RCC 7860 (cell line): ENCODE results near the gene AKNA.
A peak's percentile ranks its signal among the peaks of the same experiment; 100 is the strongest.

Source experiments
- DNase-seq: peaks from one replicate; pipeline ENCODE4 v3.0.0-alpha.2; 2015; ENCODE audit warnings: low spot score
- FAIRE-seq: peaks from 2 replicates; lab custom pipeline; 2012; peaks lifted over from hg19 to GRCh38; lab: Jason Lieb, UNC

Gene AKNA, protein sequence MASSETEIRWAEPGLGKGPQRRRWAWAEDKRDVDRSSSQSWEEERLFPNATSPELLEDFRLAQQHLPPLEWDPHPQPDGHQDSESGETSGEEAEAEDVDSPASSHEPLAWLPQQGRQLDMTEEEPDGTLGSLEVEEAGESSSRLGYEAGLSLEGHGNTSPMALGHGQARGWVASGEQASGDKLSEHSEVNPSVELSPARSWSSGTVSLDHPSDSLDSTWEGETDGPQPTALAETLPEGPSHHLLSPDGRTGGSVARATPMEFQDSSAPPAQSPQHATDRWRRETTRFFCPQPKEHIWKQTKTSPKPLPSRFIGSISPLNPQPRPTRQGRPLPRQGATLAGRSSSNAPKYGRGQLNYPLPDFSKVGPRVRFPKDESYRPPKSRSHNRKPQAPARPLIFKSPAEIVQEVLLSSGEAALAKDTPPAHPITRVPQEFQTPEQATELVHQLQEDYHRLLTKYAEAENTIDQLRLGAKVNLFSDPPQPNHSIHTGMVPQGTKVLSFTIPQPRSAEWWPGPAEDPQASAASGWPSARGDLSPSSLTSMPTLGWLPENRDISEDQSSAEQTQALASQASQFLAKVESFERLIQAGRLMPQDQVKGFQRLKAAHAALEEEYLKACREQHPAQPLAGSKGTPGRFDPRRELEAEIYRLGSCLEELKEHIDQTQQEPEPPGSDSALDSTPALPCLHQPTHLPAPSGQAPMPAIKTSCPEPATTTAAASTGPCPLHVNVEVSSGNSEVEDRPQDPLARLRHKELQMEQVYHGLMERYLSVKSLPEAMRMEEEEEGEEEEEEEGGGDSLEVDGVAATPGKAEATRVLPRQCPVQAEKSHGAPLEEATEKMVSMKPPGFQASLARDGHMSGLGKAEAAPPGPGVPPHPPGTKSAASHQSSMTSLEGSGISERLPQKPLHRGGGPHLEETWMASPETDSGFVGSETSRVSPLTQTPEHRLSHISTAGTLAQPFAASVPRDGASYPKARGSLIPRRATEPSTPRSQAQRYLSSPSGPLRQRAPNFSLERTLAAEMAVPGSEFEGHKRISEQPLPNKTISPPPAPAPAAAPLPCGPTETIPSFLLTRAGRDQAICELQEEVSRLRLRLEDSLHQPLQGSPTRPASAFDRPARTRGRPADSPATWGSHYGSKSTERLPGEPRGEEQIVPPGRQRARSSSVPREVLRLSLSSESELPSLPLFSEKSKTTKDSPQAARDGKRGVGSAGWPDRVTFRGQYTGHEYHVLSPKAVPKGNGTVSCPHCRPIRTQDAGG (N-terminal part only)

DNA sequence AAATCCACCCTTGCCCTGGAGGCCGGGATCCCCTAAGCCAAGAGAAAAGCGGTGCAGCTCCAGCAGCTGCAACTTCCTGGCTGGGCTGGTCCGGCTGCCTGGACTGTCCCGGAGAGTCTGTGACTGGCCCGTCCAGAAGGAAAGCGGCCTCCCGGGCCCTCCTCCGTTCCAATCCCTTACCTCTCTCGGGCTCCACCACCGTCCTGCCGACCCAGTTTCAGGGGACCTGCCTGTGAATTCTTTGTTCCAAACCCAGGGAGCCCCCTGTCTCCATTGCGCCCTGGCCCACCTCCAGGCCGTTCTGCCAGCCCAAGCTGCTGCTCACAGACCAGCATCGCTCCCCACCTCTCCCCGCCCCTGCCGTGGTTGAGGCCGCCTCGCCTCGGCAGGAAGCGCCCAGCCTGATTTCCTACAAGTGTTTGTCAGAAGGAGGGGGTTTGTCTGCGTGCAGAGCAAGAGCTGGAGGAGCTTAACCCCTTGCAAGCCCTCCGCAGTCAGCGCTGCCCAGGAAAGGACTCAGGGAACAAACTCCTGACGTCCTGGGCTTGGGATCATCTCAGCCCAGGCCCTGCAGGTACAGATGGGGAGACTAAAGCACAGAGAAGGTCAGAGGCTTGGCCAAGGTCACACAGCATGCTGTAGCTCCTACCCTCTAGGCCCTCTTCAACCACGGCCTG is at the start of gene AKNA:
Gene AKNA, minus strand, starts transcription at position 303 of the 677 bp plus-strand sequence. CDS start 6,649 bp downstream, outside the sequence.
- no peak for DNase-seq
- no peak for FAIRE-seq

DNA sequence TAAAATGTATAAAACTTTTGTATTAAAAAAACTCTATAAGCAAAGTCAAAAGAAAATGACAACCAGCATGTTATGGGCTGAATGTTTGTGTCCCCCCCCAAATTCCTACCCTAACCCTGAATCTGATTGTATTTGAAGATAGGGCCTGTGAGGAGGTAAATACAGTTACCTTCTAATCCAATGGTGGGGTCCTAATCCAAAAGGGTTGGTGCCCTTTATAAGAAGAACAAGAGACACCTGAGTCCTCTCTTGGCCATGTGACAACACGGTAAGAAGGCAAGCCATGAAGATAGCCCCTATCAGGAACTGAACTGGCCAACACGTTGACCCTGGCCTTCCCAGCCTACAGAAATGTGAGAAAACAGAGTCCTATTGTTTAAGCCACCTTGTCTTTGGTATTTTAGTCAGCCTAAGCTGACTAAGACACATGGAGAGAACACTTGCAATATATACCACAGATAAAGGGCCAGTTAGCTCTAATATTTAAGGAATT is 49.7 kb upstream of the AKNA start:
- DNase-seq (no peak), FAIRE-seq (no peak)

DNA sequence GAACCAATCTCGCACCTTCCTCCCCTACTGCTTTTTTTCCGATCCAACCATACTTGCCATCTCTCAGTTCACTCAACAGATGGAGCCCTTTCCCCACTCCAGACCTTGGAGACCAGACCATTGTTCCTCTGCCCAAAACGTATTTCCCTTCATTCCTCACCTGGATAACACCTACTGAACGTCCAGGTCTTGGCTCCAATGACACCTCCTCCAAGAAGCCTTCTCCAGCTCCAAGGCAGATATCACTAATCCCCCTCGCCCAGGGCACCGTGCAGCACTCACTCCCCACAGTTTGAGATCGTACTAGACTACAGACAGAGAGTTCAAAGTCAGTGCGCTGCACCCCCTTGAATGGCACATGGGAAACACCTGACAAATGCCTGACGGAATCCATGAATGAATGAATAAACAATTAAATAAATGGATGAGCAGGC is 47.1 kb upstream of the AKNA start:
- DNase-seq = peak; percentile 18

DNA sequence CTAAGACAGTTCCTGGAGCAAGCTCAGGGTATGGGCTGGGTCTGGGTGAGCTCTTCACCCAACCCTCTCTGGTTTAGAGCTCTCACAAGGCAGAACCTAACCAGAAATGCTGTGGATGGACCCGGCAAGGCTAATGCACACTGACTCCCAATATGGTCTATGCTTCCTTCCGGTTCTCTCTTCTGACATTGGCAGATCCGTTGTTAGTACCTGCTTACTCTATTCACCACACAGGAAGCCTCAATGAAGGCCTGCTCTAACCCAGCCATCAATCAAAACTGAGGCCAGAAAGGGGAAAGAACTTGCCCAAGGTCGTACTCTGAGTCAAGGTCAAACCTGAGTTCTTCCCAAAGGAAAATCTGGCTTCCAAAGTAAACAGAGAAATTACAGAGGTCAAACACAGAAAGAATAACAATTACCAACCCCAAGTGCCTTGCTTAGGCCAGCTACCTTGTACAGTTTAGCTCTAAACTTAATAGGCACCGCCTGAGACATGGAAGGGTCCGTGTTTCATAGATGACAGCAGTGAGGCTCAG is 46.0 kb upstream of the AKNA start:
- DNase-seq (no peak), FAIRE-seq (no peak)

More for the DNA sequence above, 47.1 kb upstream of the AKNA start:
- FAIRE-seq = no peak

- no peak for FAIRE-seq
Observed at GRCh38 chr9:114433086-114433485, 45.3 kb upstream of the AKNA start.

GRCh38 chr9:114432323-114433067 is 44.7 kb upstream of the AKNA start:
- DNase-seq (no peak), FAIRE-seq (no peak)

More at GRCh38 chr9:114433086-114433485, 45.3 kb upstream of the AKNA start:
- DNase-seq = no peak

- DNase-seq = no peak
- FAIRE-seq = no peak
Observed at GRCh38 chr9:114431770-114432169, 44.0 kb upstream of the AKNA start.

DNA sequence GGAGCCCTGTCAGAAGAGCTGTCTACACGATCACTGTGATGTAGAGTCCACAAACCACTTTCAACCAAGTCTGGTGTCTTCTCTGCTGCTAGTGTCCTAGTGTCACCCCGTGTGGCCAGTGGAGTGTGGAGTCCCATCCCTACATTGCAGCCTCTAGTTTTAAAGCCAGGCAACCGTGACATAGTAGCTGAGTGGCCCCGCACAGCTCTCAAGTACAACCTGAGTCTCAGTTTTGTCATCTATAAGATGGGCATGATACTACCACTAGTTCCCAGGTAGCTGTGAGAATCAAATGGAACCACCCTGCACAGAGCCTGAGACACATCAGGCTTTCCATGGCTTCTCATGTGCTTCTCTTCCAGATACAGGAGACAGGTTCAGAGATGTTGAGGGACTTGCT is 43.2 kb upstream of the AKNA start:
- DNase-seq (no peak), FAIRE-seq (no peak)

DNA sequence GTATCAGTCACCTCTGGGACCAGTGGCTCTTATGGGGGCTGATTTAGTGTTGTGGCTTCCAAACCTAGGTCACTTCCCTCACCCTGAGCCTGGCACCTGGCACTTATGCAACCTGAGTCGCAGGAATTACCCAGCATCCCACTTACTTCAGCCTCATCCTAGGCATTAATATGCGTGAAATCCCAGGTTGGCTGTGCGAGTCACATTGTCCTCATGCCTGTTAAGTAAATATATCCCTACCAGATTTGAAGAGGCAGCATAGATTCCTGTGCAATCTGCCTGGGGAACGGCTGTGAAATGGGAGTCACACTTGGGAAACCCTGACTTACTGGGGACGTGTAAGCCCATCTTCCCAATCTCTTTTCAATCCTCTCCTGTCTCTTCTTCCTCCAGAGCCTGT is 42.7 kb upstream of the AKNA start:
- FAIRE-seq (no peak), DNase-seq (no peak)

- DNase-seq (no peak), FAIRE-seq (no peak)
Observed at GRCh38 chr9:114429488-114429887, 41.7 kb upstream of the AKNA start.

- no peak for DNase-seq
Observed at GRCh38 chr9:114428466-114428865, 40.7 kb upstream of the AKNA start.

DNA sequence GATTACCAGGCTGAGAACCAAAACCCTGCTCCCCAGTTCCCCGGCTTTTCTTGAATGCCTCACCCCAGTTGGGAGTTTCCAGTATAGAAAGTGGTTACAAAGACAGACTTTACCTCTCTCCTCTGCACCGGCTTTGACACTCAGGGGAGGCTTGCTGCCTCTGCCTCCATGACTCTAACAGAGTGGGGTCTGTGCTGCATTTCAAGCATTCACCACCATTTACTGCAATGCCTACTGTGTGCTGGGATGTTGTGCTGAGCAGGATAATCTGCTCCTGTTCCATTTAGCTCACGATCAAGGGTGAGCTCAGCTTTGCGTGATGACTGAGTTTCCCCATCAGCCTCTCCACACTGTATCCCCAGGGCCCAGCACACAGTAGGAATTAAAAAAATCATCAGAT is 39.9 kb upstream of the AKNA start:
- DNase-seq (no peak), FAIRE-seq (no peak)

More at GRCh38 chr9:114428466-114428865, 40.7 kb upstream of the AKNA start:
- FAIRE-seq = no peak

GRCh38 chr9:114426046-114426948 is 38.5 kb upstream of the AKNA start:
- FAIRE-seq = no peak
- DNase-seq = no peak

DNA sequence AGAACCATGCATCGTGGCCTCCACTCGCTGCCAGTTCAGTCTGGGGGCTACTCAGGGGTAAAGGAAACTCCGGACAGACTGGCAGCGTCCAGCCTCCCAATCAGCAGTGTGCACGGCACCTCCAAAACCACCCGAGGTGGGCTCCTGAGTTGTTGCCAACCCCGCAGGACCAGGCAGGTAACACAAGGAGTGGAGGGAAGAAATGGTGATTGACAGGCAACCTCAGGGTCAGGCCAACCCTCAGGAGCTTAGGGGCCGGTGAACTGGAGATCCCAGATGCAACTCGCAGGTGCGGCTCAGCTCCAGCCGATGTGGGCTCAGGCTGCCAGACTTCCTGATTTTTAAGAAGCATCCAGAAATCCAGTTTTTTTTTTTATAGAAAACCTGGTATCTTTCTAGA is 37.3 kb upstream of the AKNA start:
- FAIRE-seq (no peak), DNase-seq (no peak)

DNA sequence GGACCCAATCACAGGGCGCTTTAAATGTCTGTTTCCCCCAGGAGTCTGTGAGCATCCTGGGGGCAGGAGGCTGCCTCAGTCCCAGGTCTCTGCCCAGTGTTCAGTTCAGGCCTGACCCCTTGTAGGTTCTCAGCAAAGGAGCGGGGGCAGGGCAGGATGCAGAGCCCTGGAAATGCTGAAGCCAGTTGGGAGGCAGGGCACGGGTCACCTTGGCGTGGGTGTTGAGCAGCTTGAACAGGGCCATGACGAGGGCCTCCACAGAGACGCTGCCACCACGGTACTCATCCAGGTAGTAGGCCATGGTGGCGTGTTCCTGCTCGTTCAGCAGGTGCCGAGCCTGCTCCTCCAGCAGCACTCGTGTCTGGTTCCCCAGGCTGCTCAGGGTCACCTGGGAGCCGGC is 36.3 kb upstream of the AKNA start:
- DNase-seq = no peak

GRCh38 chr9:114423181-114423580 is 35.4 kb upstream of the AKNA start:
- DNase-seq (no peak), FAIRE-seq (no peak)

More for the DNA sequence above, 36.3 kb upstream of the AKNA start:
- no peak for FAIRE-seq

- DNase-seq = no peak
- FAIRE-seq = no peak
Observed at GRCh38 chr9:114421147-114421546, 33.4 kb upstream of the AKNA start.

- FAIRE-seq (no peak), DNase-seq (no peak)
Observed at GRCh38 chr9:114419796-114420195, 32.0 kb upstream of the AKNA start.
